WERI-Rb-1 (cell line): ENCODE results near the gene PIH1D1.
"Not testable (repeated sequence)": the region's sequence is repeated elsewhere in the genome, so short reads cannot be mapped to it uniquely, and the experiment has no call there.

ENCODE experiments used
- DNase-seq: peaks from one replicate; pipeline ENCODE4 v3.0.0-alpha.2; 2020
- H3K27ac ChIP-seq: fragments of 250-450 bp; sonication (Bioruptor Pico); 2 replicates; pipeline ENCODE4 v1.5.1; 2020; ENCODE audit warnings: mild to moderate bottlenecking, moderate library complexity
- H3K27me3 ChIP-seq: fragments of 250-450 bp; sonication (Bioruptor Pico); 2 replicates; pipeline ENCODE4 v1.5.1; 2021; ENCODE audit warnings: mild to moderate bottlenecking, low read depth, moderate library complexity; ENCODE audit not compliant: insufficient read depth, severe bottlenecking
- H3K36me3 ChIP-seq: fragments of 250-450 bp; sonication (Bioruptor Pico); 2 replicates; pipeline ENCODE4 v1.5.1; 2020; ENCODE audit warnings: mild to moderate bottlenecking, moderate library complexity
- H3K4me3 ChIP-seq: 2 replicates; pipeline ENCODE4 v1.5.1; 2011; ENCODE audit warnings: low read depth, mild to moderate bottlenecking, control low read depth, low read length
- H3K9me3 ChIP-seq: fragments of 250-450 bp; sonication (Bioruptor Pico); 2 replicates; pipeline ENCODE4 v1.5.1; 2021; ENCODE audit warnings: mild to moderate bottlenecking, moderate library complexity; ENCODE audit not compliant: severe bottlenecking
- CTCF ChIP-seq: IDR thresholded peaks from 2 replicates; pipeline ENCODE4 v1.5.1; 2011; ENCODE audit warnings: low read depth, mild to moderate bottlenecking, control low read depth, inconsistent platforms, low read length

Gene PIH1D1

DNA sequence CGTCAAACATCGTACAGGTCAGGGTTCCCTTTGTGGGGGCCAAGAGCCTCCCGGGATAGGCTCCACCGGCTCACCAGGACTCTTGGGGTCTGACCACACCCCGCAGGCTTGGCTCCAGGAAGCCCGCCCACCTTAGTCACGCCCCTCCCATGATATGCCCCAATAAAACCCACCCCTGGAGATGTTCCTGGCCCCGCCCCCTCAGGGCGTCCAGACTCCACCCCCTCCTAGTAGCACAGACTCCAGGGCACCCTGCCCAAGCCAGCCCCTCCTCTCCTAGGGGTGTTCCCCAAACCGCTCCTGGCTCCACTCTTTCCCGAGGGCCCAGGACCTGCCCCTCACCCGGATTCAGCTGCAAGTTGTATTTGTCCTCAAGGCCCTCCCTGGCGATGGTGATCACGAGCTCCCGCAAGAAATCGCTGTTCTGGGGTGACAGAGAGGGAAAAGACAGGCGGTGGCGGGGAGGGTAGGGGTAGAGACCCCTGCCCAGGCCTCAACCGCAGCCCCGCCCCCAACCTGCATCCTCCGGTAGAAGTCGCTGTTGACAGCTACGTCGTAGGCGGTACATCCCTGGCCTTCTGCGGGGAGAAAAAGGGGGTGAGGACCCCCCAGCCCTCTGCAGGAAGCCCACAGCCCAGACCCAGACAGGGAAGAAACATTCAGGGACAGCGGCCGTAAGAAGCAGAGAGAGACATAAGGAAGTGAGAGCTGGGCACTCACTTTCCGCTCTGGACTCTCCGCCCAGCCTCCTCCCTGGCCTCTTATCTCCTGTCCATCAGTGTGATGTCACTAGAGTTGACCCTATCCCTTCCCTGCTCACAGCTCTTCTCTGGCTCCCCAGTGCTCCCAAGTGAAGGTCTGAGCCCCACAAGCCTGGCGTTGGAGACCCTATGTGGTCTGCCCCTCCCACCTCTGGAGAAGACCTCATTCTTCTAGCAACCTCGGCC is 3.9 kb downstream of the PIH1D1 start:
- TF ChIP-seq CTCF: no peak
- DNase-seq: peak; percentile 71

DNA sequence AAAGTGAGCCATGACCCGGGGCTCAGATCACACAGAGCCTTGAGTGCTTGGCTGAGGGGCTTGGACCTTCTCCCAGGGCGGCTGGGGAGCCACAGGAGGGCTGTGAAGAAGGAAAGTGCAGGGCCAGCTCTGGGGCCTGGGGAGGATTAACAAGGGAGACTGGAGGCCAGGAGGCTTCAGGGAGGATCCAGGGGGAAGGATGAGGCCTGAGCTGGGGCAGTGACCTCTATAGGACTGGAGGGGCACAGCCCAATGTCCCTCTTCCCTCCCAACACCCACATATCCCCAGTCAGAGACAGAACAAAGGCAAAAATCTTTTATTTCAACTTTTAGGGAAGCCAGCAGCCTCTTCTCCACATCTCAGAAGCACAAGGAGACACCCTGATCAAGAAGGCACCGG is 5.6 kb downstream of the PIH1D1 start:
- no peak for DNase-seq
- TF ChIP-seq CTCF: no peak
- no peaks in the 10 kb centered on the region for H3K27me3 ChIP-seq
- H3K27ac ChIP-seq: no peak overlapping the region
- H3K36me3 ChIP-seq: peaks cover 39% of the 10 kb centered on the region
- no peak overlapping the region for H3K4me3 ChIP-seq
- no peaks in the 10 kb centered on the region for H3K9me3 ChIP-seq

More for the DNA sequence above, 3.9 kb downstream of the PIH1D1 start:
- Histone ChIP-seq H3K27me3 (no peaks in the 10 kb centered on the region), H3K9me3 (no peaks in the 10 kb centered on the region), H3K36me3 (peaks cover 42% of the 10 kb centered on the region), H3K27ac (no peak overlapping the region), H3K4me3 (no peak overlapping the region)

DNA sequence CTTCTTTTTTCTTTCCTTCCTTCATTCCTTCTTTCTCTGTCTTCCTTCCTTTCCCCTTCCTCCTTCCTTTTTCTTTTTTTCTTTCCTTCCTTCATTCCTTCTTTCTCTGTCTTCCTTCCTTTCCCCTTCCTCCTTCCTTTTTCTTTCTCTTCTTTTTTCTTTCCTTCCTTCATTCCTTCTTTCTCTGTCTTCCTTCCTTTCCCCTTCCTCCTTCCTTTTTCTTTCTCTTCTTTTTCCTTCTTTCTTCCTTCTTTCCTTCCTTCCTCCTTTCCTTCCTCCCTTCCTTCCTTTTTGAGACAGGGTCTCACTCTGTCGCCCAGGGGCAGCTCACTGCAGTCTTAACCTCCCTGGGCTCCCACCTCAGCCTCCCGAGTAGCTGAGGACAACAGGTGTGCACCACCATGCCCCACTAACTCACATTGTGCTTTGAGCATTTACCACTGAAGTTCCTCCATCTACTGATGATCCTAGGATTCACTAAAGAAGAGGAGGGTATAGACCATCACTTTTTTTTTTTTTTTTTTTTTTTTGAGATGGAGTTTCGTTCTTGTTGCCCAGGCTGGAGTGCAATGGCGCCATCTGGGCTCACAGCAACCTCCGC is 7.4 kb downstream of the PIH1D1 start:
- not testable (repeated sequence) for H3K9me3 ChIP-seq, H3K27me3 ChIP-seq, DNase-seq, H3K4me3 ChIP-seq, H3K27ac ChIP-seq
- peaks cover 26% of the 10 kb centered on the region for H3K36me3 ChIP-seq

DNA sequence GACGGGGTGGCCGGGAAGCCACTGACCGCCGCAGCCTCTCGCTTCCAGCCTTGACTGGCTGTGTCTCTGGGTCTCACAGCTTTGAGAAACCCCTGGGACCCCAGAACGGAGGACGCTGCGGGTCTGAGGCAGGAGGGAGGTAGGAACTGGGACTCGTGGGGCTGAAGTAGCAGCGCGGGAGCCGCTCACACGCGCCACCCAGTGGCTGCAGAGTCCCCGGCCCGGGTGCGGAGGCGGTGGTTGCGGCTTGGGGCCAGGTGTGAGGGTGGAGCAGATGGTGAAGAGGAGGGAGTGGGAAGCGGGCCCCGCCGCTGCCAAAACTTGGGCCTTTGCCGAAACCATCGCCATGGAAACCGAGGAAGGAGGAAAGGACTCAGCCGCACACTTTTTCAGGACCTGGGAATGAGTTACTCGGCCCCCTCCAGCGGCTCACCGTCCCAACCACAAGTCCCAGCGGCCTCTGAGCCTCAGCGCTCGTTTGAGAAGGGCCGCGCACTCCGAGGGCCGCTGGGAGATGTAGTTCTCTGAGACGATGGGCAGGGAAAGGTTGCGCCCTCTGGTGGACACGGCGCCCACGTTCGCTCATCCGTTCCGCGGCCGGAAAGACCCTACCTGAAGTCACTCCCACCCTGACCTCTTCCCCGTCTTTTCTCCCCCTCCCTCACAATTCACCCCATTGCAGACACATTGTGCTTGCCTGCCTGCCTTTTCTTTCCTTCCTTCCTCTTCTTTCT is 8.1 kb downstream of the PIH1D1 start:
- Histone ChIP-seq H3K27me3 (no peaks in the 10 kb centered on the region), H3K36me3 (peaks cover 21% of the 10 kb centered on the region), H3K4me3 (peak overlapping the region; percentile 63), H3K27ac (peak overlapping the region; percentile 67), H3K9me3 (no peaks in the 10 kb centered on the region)
- peak; percentile 90 for TF ChIP-seq CTCF
- peak; percentile 94 for DNase-seq

- H3K27me3 ChIP-seq: no peaks in the 10 kb centered on the region
- H3K27ac ChIP-seq: peak overlapping the region; percentile 67
- peak overlapping the region; percentile 63 for H3K4me3 ChIP-seq
- DNase-seq: peak; percentile 99
- H3K36me3 ChIP-seq: peaks cover 15% of the 10 kb centered on the region
- H3K9me3 ChIP-seq: no peaks in the 10 kb centered on the region
- TF ChIP-seq CTCF: no peak
Measured at GRCh38 chr19:49442771-49443365, 8.7 kb downstream of the PIH1D1 start.
